ENCODE results near the gene MT1A. TPM values are rescaled to one million over a fixed set of nuclear protein-coding genes. Genes with fewer than 3 reads are reported as not detected.
A peak's percentile ranks its signal among the peaks of the same experiment; 100 is the strongest.
"Not testable (repeated sequence)": the region's sequence is repeated elsewhere in the genome, so short reads cannot be mapped to it uniquely, and the experiment has no call there.

Gene MT1A
- total RNA-seq, 1 donor from 2014 or later = 4.7 TPM

DNA sequence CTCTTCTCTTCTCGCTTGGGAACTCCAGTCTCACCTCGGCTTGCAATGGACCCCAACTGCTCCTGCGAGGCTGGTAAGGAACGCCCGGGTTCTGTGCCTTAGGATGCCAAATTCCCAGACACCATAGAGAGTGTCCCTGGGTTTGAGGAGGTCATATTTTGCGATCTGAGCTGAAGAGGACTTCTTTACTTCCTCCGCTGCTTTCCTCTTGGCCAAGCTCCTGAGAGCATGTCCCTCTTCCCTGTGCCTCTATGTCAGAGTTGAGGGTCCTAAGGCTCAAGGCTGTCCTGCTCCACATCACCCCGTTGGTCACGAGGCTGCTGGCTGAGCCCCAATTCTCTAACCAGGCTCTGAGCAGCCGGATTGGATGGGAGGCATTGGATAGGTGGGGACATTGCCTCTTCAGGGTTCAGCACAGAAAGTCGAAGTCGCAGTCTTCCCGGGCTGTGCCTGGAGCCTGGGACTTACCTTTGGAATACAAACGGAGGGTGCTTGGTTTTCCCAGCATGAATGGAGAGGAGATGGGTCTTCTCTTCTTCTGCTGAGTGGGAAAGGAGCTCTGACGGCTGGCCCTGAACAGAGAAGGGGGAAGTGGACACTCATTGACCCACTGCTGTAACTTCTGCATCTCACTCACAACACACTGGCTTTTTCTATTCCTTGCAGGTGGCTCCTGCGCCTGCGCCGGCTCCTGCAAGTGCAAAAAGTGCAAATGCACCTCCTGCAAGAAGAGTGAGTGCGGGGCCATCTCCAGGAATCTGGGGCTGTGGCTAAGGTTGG is 31.6 kb downstream of the MT1A start:
- intact Hi-C loops (cut with DNase I) = no loop called here
- DNase-seq (no peak), ATAC-seq (no peak)
- Histone ChIP-seq H3K4me1 (peaks cover 13% of the 10 kb centered on the region), H3K4me3 (no peak overlapping the region), H3K27ac (no peak overlapping the region), H3K36me3 (no peaks in the 10 kb centered on the region), H3K27me3 (ENCODE audit: low read depth) (peaks cover 64% of the 10 kb centered on the region), H3K9me3 (no peaks in the 10 kb centered on the region)
- TF ChIP-seq, protein P1, sequence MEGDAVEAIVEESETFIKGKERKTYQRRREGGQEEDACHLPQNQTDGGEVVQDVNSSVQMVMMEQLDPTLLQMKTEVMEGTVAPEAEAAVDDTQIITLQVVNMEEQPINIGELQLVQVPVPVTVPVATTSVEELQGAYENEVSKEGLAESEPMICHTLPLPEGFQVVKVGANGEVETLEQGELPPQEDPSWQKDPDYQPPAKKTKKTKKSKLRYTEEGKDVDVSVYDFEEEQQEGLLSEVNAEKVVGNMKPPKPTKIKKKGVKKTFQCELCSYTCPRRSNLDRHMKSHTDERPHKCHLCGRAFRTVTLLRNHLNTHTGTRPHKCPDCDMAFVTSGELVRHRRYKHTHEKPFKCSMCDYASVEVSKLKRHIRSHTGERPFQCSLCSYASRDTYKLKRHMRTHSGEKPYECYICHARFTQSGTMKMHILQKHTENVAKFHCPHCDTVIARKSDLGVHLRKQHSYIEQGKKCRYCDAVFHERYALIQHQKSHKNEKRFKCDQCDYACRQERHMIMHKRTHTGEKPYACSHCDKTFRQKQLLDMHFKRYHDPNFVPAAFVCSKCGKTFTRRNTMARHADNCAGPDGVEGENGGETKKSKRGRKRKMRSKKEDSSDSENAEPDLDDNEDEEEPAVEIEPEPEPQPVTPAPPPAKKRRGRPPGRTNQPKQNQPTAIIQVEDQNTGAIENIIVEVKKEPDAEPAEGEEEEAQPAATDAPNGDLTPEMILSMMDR (IDR thresholded peaks at IDR 0.05) = no peak

DNA sequence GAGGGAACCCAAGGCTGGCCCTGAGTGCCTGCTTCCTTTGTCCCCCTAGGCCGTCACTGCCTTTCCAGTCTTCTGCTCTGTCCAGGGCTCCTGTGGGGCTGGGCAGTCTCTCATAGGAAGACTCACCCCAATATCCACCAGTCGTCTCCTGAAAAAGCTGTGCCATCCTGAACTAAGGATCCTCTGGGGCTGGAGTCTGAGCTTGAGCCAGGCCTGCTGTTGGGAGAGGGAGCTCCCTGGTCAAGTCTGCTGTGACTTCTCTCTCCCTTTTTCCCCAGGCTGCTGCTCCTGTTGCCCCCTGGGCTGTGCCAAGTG is 32.1 kb downstream of the MT1A start:
- DNase-seq = no peak
- Histone ChIP-seq H3K36me3 (no peaks in the 10 kb centered on the region), H3K4me1 (peaks cover 14% of the 10 kb centered on the region), H3K27ac (no peak overlapping the region), H3K27me3 (ENCODE audit: low read depth) (peaks cover 64% of the 10 kb centered on the region), H3K4me3 (no peak overlapping the region), H3K9me3 (no peaks in the 10 kb centered on the region)
- intact Hi-C loops (cut with DNase I) = no loop called here
- no peak for ATAC-seq
- TF ChIP-seq, protein P1 (IDR thresholded peaks at IDR 0.05) = no peak

DNA sequence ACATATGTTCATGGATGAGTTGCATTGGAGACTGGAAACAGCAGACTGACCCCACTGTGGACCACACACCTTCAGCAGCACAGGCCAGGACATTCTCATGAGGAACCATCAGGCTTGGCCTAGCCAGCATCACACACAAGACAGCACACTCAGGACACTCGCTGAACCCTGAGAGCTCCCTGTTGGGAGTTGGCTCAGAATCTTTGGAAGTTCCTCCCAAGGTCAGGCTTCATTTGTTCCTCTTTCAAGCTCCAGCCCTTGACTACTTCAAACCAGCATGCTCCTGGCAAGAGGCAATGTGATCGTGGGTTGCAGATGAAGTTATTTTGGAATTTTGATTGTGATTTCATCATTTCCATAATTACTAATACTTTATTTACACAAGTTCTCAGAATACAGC is 33.2 kb downstream of the MT1A start:
- H3K9me3 ChIP-seq; H3K27ac ChIP-seq; H3K4me3 ChIP-seq; ATAC-seq; intact Hi-C loops (cut with DNase I); DNase-seq; H3K36me3 ChIP-seq: not testable (repeated sequence)
- Histone ChIP-seq H3K27me3 (ENCODE audit: low read depth) (peaks cover 70% of the 10 kb centered on the region), H3K4me1 (peaks cover 21% of the 10 kb centered on the region)

- DNase-seq; H3K9me3 ChIP-seq; H3K4me3 ChIP-seq; intact Hi-C loops (cut with DNase I); ATAC-seq; H3K27ac ChIP-seq; H3K36me3 ChIP-seq: not testable (repeated sequence)
- Histone ChIP-seq H3K27me3 (ENCODE audit: low read depth) (peaks cover 70% of the 10 kb centered on the region), H3K4me1 (peaks cover 21% of the 10 kb centered on the region)
These were observed 33.7 kb downstream of the MT1A start for GRCh38 chr16:56672171-56672570.

DNA sequence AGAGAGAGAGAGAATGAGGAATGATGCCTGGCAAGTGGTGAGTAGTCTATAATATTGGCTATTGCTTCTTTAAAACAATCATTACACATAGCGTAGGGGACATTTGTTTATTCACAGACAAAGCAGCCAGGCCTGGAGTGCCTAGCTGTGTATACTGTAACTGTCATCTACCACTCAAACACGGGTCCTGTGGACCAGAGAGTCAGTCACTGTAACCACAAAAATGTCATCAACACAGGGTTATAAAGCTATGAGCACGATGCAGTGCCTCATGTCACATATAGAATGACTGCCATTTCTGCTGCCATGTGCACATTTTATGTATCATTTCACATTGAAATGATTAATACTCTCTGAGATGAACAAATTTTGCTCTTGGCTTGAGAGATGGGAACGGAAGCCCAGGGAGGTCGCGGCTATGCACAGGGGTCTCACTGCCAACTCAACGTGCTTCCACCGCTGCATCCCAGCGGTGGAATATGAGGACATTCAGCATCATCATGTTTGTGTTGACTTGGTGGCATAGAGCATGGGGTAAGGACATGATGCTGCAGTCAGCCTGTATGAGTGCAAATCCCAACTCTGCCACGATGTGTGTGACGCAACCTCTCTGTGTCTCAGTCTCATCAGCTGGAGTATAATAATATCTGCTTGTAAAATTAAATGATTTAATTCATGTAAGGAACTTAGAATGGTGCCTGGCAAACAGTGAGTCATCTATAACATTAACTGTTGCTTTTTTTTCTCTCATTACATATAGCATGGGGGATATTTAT is 34.5 kb downstream of the MT1A start:
- H3K4me3 ChIP-seq = no peak overlapping the region
- peaks cover 17% of the 10 kb centered on the region for H3K4me1 ChIP-seq
- ATAC-seq (no peak), DNase-seq (no peak)
- peaks cover 64% of the 10 kb centered on the region for H3K27me3 ChIP-seq (ENCODE audit: low read depth)
- no peak overlapping the region for H3K27ac ChIP-seq
- TF ChIP-seq, protein P1 (IDR thresholded peaks at IDR 0.05) = no peak
- H3K9me3 ChIP-seq = no peaks in the 10 kb centered on the region
- intact Hi-C loops (cut with DNase I) = no loop called here
- H3K36me3 ChIP-seq = no peaks in the 10 kb centered on the region

- DNase-seq (no peak), ATAC-seq (peak; percentile 31 to 66)
- Histone ChIP-seq H3K4me3 (no peak overlapping the region), H3K27me3 (ENCODE audit: low read depth) (peaks cover 55% of the 10 kb centered on the region), H3K4me1 (peaks cover 14% of the 10 kb centered on the region), H3K36me3 (no peaks in the 10 kb centered on the region), H3K9me3 (no peaks in the 10 kb centered on the region), H3K27ac (no peak overlapping the region)
- TF ChIP-seq, protein P1 (IDR thresholded peaks at IDR 0.05) = peak; percentile 68
- intact Hi-C loops (cut with DNase I) = no loop called here
These were observed 35.5 kb downstream of the MT1A start for GRCh38 chr16:56673921-56674320.

GRCh38 chr16:56674570-56674969 is 36.1 kb downstream of the MT1A start:
- intact Hi-C loops (cut with DNase I); H3K4me3 ChIP-seq; H3K36me3 ChIP-seq; H3K4me1 ChIP-seq; H3K9me3 ChIP-seq; ATAC-seq; H3K27ac ChIP-seq; DNase-seq: not testable (repeated sequence)
- H3K27me3 ChIP-seq (ENCODE audit: low read depth) = peaks cover 48% of the 10 kb centered on the region
